SH-SY5Y (cell line): Measurements from ENCODE around the gene TRIM23.

ENCODE experiments used
- GATA2 ChIP-seq: IDR thresholded peaks from 2 replicates; pipeline ENCODE4 v1.6.1; 2011; ENCODE audit warnings: mild to moderate bottlenecking, low read depth, low read length
- GATA3 ChIP-seq: IDR thresholded peaks from 2 replicates; pipeline ENCODE4 v1.6.1; 2011; ENCODE audit warnings: low read depth, mild to moderate bottlenecking, low read length, moderate library complexity

DNA sequence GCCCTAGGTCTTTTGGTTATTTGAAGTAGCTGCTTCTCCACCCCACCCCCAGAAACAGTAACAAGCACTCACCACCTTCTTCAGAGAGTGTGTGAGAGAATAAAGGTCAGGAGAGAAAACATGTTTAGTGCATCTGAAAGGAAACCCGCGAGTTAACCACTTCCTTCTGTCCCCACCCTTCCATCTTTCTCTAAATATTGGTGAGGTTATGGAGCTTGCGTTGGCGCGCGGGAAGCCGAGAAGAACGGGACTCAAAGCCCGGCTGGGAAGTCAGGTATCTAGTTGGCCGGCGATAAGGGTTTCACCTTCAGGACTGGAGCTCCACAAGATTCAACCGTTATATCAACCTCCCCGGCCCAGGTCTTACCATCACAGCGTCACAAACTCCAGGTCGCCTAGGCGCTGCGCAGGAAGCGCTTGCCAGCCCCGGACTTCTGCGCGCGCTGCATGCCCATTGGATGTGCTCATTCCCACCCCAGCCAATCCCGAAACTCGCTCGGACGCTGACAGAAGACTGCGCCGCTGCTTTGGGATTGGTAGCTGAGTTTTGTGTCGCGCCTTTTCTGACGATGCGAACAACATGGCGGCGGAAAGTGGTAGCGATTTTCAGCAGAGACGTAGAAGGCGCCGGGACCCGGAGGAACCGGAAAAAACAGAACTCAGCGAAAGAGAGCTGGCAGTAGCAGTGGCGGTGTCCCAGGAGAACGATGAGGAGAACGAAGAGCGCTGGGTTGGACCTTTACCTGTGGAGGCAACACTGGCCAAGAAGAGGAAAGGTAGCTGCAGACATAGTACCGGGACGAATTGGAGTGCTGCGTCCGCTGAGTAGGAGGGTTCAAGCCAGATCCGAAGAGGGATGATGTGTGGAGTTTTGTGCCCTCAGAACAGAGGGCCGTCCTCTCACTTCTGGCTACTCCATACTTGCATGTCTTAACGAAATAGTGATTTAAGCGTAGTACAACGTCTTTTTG lies 61.1 kb downstream of the TRIM23 start, which contains the start of the genes CENPK and PPWD1:
- TF ChIP-seq GATA2: no peak
- no peak for TF ChIP-seq GATA3
